GM19397 (cell line): ENCODE measurements around the gene TRAPPC3.
A peak's percentile ranks its signal among the peaks of the same experiment; 100 is the strongest.

Experiments
- ATAC-seq: cut with Tn5 transposase; IDR thresholded peaks from one replicate; pipeline ENCODE4 v1.9.1; 2021; ENCODE audit warnings: mild to moderate bottlenecking, moderate library complexity; ENCODE audit not compliant: unreplicated experiment

The TRAPPC3 gene

GRCh38 chr1:36106269-36106668 is 43.0 kb downstream of the TRAPPC3 start:
- ATAC-seq: no peak

GRCh38 chr1:36101546-36101945 is 47.7 kb downstream of the TRAPPC3 start:
- no peak for ATAC-seq

GRCh38 chr1:36100376-36100775 is 48.9 kb downstream of the TRAPPC3 start:
- ATAC-seq: no peak

GRCh38 chr1:36099681-36100341 is 49.5 kb downstream of the TRAPPC3 start:
- no peak for ATAC-seq

- ATAC-seq: no peak
These were observed 50.5 kb downstream of the TRAPPC3 start for GRCh38 chr1:36098650-36099365.

- ATAC-seq: no peak
These were observed 51.3 kb downstream of the TRAPPC3 start for GRCh38 chr1:36097693-36098585.

GRCh38 chr1:36096500-36097432 is 52.5 kb downstream of the TRAPPC3 start:
- ATAC-seq: no peak

GRCh38 chr1:36095760-36096405 is 53.4 kb downstream of the TRAPPC3 start:
- ATAC-seq: no peak

- ATAC-seq: no peak
These were observed 54.6 kb downstream of the TRAPPC3 start for GRCh38 chr1:36094621-36095061.

- no peak for ATAC-seq
These were observed 55.4 kb downstream of the TRAPPC3 start for GRCh38 chr1:36093929-36094328.

- ATAC-seq: no peak
These were observed 56.1 kb downstream of the TRAPPC3 start for GRCh38 chr1:36093226-36093625.

- no peak for ATAC-seq
These were observed 56.5 kb downstream of the TRAPPC3 start for GRCh38 chr1:36092798-36093185.

- no peak for ATAC-seq
These were observed 57.0 kb downstream of the TRAPPC3 start for GRCh38 chr1:36092166-36092797.

- no peak for ATAC-seq
These were observed 57.6 kb downstream of the TRAPPC3 start for GRCh38 chr1:36091698-36092097.

- ATAC-seq: no peak
These were observed 58.1 kb downstream of the TRAPPC3 start for GRCh38 chr1:36091141-36091540.

- no peak for ATAC-seq
These were observed 59.7 kb downstream of the TRAPPC3 start for GRCh38 chr1:36089393-36090121.

GRCh38 chr1:36088577-36089392 is 60.5 kb downstream of the TRAPPC3 start, which contains the start of gene ADPRS:
TSS of gene ADPRS (plus strand) at chr1:36088892. CDS start at chr1:36088905, 13 bp downstream.
- ATAC-seq: peak; percentile 84

GRCh38 chr1:36088265-36088576 is 61.1 kb downstream of the TRAPPC3 start:
- ATAC-seq: no peak
